B cell (primary cell): ENCODE results near the gene RNF11. TPM values are rescaled to one million over a fixed set of nuclear protein-coding genes. Genes with fewer than 3 reads are reported as not detected.

Experiments
- ATAC-seq: fragments of 200-7000 bp; cut with Tn5 transposase; one replicate; pipeline ENCODE4 v1.10.0; 2021; ENCODE audit warnings: low read depth, mild to moderate bottlenecking, moderate number of reproducible peaks, moderate library complexity
- CTCF ChIA-PET: fragments of 350-600 bp; sonication (Branson Sonifier 250); formaldehyde crosslinking; loops from one replicate; lab custom pipeline; 2021; ENCODE audit warnings: antibody characterized with exemption, inconsistent platforms; lab: Charles Lee
- POLR2A ChIA-PET: fragments of 350-600 bp; sonication (Branson Sonifier 250); formaldehyde crosslinking; loops from one replicate; lab custom pipeline; 2021; ENCODE audit warnings: antibody characterized with exemption; lab: Charles Lee
- DNase-seq: peaks from one replicate; pipeline ENCODE4 v3.0.0; 2013
- H2AFZ ChIP-seq: 2 replicates; pipeline ENCODE4 v1.6.1; 2012; ENCODE audit warnings: mild to moderate bottlenecking, low read depth, low read length; ENCODE audit not compliant: insufficient read depth, poor library complexity, severe bottlenecking
- H3K27ac ChIP-seq, 2 donors: 1 replicate in 1 of 2; 2 replicates in 1 of 2; pipeline ENCODE4 v1.5.1; 2012 to 2013; ENCODE audit warnings: low read length in 2 of 2, mild to moderate bottlenecking in 2 of 2, moderate library complexity in 1 of 2
- H3K27me3 ChIP-seq, 4 experiments: fragments of 200-600 bp in 1 of 4; sonication (generic) in 1 of 4; replicated peaks in 1 of 4; 1 replicate in 2 of 4; 2 replicates in 2 of 4; pipeline versions ENCODE4 v1.6.1 to v1.7.0; 2013 to 2016; ENCODE audit warnings: low read length in 3 of 4, mild to moderate bottlenecking in 2 of 4, mixed read lengths in 1 of 4, moderate library complexity in 1 of 4; ENCODE audit not compliant: insufficient read depth in 4 of 4, control insufficient read depth in 3 of 4; ENCODE audit errors: control extremely low read depth in 1 of 4
- H3K36me3 ChIP-seq, 2 experiments: replicated peaks in 1 of 2; 1 replicate in 1 of 2; 2 replicates in 1 of 2; pipeline versions ENCODE4 v1.6.1 to v1.7.1; 2013; ENCODE audit warnings: low read length in 1 of 2; ENCODE audit not compliant: insufficient read depth in 2 of 2, control insufficient read depth in 1 of 2; ENCODE audit errors: control extremely low read depth in 1 of 2, extremely low read depth in 1 of 2
- H3K4me1 ChIP-seq, 2 donors: fragments of 200-600 bp in 1 of 2; sonication (generic) in 1 of 2; 1 replicate in 1 of 2; 2 replicates in 1 of 2; pipeline versions ENCODE4 v1.5.1 to v1.6.1; 2013 to 2017; ENCODE audit warnings: low read length in 2 of 2; ENCODE audit not compliant: control insufficient read depth in 2 of 2, insufficient read depth in 2 of 2
- H3K4me2 ChIP-seq: replicated peaks from 2 replicates; pipeline ENCODE3; 2012; ENCODE audit warnings: mild to moderate bottlenecking, low read depth, low read length; ENCODE audit not compliant: poor library complexity, severe bottlenecking
- H3K4me3 ChIP-seq, 5 experiments: fragments of 200-600 bp in 1 of 5; sonication (generic) in 1 of 5; 1 replicate in 3 of 5; 2 replicates in 2 of 5; pipeline versions ENCODE4 v1.5.1 to v1.7.0; 2011 to 2016; ENCODE audit warnings: low read length in 4 of 5, mild to moderate bottlenecking in 4 of 5, low read depth in 2 of 5, control low read depth in 1 of 5, moderate library complexity in 1 of 5; ENCODE audit not compliant: insufficient read depth in 1 of 5; ENCODE audit errors: control extremely low read depth in 1 of 5, extremely low read depth in 1 of 5
- H3K79me2 ChIP-seq: fragments of 200-600 bp; sonication (generic); one replicate; pipeline ENCODE4 v1.6.0; 2016; ENCODE audit warnings: low read length; ENCODE audit not compliant: control insufficient read depth, insufficient read depth
- H3K9ac ChIP-seq: fragments of 200-600 bp; sonication (generic); 2 replicates; pipeline ENCODE4 v1.6.1; 2017; ENCODE audit warnings: mild to moderate bottlenecking, low read length, moderate library complexity
- H3K9me3 ChIP-seq, 3 donors: one replicate each; pipeline versions ENCODE4 v1.6.1 to v1.7.1; 2013; ENCODE audit warnings: low read length in 2 of 3; ENCODE audit not compliant: control insufficient read depth in 2 of 3, insufficient read depth in 1 of 3; ENCODE audit errors: control extremely low read depth in 1 of 3
- H4K20me1 ChIP-seq: 2 replicates; pipeline ENCODE4 v1.6.0; 2012; ENCODE audit warnings: mild to moderate bottlenecking, low read length; ENCODE audit not compliant: insufficient read depth, control insufficient read depth, poor library complexity, severe bottlenecking
- H3K27ac Mint-ChIP-seq: one replicate; pipeline ENCODE4 v1.8.0; 2021; ENCODE audit warnings: mixed read lengths
- H3K27me3 Mint-ChIP-seq: one replicate; pipeline ENCODE4 v1.8.0; 2021; ENCODE audit warnings: mixed read lengths
- H3K4me1 Mint-ChIP-seq: one replicate; pipeline ENCODE4 v1.8.0; 2021; ENCODE audit warnings: mixed read lengths
- H3K4me3 Mint-ChIP-seq: one replicate; pipeline ENCODE4 v1.8.0; 2021; ENCODE audit warnings: mixed read lengths
- H3K9me3 Mint-ChIP-seq: one replicate; pipeline ENCODE4 v1.8.0; 2022; ENCODE audit warnings: mixed read lengths; ENCODE audit not compliant: insufficient read depth
- CTCF ChIP-seq: fragments of 200-600 bp; IDR thresholded peaks from one replicate; pipeline ENCODE4 v1.8.0; 2022; ENCODE audit warnings: antibody characterized with exemption, mild to moderate bottlenecking
- EZH2 ChIP-seq: IDR thresholded peaks from 2 replicates; pipeline ENCODE4 v1.6.1; 2012; ENCODE audit warnings: borderline replicate concordance, low read depth, mild to moderate bottlenecking, moderate library complexity, low read length; ENCODE audit not compliant: insufficient read depth, poor library complexity, severe bottlenecking
- intact Hi-C: fragments of 100-400 bp; cut with micrococcal nuclease; formaldehyde crosslinking; loops from one replicate; pipeline ENCODE4 v1.10.0; 2022
- polyA plus RNA-seq: library from polyadenylated mRNA; depleted of rRNA; stranded (reverse); fragments of >200 nt; gene quantifications from 2 replicates; pipeline ENCODE4 v1.2.3, GENCODE V29; 2012
- total RNA-seq, 2 donors: library from RNA; stranded (reverse); fragments of 120-200 nt in 1 of 2; gene quantifications; 1 replicate in 1 of 2; 2 replicates in 1 of 2; pipeline versions ENCODE4 v1.2.3 to v1.2.4, GENCODE V29; 2013 to 2022

The RNF11 gene
- total and polyA plus RNA-seq, 2 donors (not counting 1 experiment from before 2014, with no cell fraction given), result 10.0 to 20.6 TPM

- Mint-ChIP-seq H3K4me1 (no peaks in the 10 kb centered on the region), H3K4me3 (no peak overlapping the region)
- H3K36me3 ChIP-seq, result no peaks in the 10 kb centered on the region
Measured at GRCh38 chr1:51193564-51193963, 42.5 kb upstream of the RNF11 start.

More at GRCh38 chr1:51193564-51193963, 42.5 kb upstream of the RNF11 start:
- intact Hi-C loops, result loop anchor here (1.0 kb wide), 1 partner anchor 419 kb away; no protein-coding TSS in a partner anchor
- Histone ChIP-seq H3K4me1 (no peaks in the 10 kb centered on the region), H3K79me2 (no peaks in the 10 kb centered on the region), H3K9ac (no peak overlapping the region), H3K9me3 (no peaks in the 10 kb centered on the region), H4K20me1 (no peaks in the 10 kb centered on the region), H2AFZ (no peak overlapping the region), H3K27ac (no peak overlapping the region), H3K4me2 (no peak overlapping the region), H3K4me3 (no peak overlapping the region), H3K27me3 (no peaks in the 10 kb centered on the region)
- ChIA-PET POLR2A (no interaction called here), CTCF (interaction anchor here (1.2 to 8.2 kb wide), 9 partner anchors 8 to 416 kb away, joined by 3 to 225 read pairs (median 8); partner anchors contain the start of gene RNF11)
- Mint-ChIP-seq H3K27ac (no peak overlapping the region), H3K27me3 (peaks cover 9% of the 10 kb centered on the region), H3K9me3 (no peaks in the 10 kb centered on the region)
- ATAC-seq (no peak), DNase-seq (no peak)
- TF ChIP-seq EZH2 (no peak), CTCF (no peak)
